NCI-H2081 (cell line): Measurements from ENCODE around the gene ATP2A1.
"Not testable (repeated sequence)": the region's sequence is repeated elsewhere in the genome, so short reads cannot be mapped to it uniquely, and the experiment has no call there.

ENCODE experiments used
- DNase-seq, 2 experiments: peaks; one replicate each; lab custom pipeline; 2025; lab: John Stamatoyannopoulos, UW

ATP2A1 gene

DNA sequence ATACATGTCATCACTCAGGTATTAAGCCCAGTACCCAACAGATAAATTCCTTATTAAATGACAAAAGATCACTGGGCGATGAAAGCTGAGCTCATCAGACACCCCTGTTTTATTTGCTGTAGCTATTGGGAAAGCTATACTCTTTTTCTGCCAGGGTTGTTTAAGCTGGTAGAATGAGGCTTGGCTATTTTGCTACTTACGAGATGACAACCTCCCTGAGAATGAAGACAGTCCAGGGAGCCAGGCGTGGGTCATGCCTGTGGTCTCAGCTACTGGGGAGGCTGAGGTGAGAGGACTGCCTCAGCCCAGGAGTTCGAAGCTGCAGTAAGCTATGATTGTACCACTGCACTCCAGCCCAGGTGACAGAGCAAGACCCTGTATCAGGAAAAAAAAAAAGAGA, 19.0 kb upstream of the ATP2A1 start:
- DNase-seq: no peak

DNA sequence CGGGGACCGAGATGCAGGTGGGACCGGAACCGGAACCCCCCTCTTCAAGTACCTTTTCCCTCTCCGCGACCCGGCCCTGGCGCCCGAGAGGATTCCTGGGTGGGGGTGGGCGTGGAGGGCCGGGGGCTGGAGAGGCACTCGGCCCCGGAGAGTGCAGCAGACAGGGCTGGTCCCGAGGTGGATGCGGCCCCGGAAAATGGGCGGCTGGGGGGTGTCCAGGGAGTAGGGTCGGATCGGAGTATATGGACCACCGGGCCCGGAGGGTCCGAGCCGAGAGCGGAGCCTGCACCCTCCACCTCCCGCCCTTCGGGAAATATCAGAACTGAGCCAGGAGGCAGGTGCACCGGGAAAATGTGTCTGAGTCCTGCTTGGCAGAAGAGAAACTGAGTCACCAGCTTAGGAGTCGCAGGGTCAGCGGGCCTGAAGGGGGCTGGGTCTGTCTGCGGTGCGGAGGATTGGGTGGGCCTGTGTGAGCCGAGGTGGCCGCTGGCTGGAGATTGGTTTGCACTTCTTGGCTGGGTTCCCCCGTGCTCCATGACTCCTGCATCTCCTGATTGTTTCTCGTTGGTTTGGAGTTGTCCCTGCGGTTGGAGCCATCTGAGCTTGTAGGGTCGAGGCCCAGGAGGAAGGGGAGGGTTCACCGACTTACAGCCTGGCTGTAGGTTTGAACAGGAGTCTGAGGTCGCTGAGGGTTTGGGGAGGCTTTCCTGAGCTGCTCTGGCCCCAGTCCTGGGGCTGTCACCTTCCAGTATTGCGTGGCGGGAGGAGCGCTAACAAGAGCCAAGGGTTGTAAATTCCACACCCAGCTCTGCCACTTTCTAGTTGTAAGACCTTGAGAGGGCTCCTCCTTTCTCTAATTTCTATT, 14.1 kb upstream of the ATP2A1 start:
- DNase-seq: no peak

DNA sequence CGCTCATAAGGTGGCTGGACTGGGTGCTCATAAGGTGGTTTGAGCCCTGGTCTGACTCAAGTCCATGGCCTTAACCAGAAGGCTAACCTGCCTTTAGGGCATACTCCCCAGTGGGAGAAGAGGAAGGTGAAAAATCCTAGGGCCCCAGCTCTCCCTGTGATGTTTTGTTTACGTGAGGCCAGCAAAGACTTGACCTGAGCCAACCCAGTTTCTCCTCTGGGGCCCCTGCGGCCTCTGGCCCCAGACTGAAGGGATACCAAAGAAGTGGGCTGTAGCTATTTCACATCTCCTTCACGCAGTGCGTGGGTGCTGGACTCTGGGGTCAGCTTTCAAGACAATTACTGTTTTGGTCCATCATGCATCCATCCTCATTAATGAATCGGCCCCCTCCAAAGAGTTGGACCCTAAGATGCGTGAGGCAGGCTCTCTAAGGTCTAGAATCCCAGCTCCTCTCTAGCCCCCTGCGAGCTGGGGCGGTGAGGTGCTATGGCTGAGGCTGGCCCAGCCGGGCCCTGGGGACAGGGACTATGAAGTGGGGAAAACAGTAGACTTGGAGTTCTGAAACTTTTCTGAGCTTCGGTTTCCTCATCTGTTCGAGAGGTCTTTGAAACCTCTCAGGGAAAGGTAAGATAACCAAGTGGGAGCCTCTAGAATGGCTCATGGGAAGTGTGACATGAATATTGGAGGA, 13.1 kb upstream of the ATP2A1 start:
- DNase-seq: no peak

DNA sequence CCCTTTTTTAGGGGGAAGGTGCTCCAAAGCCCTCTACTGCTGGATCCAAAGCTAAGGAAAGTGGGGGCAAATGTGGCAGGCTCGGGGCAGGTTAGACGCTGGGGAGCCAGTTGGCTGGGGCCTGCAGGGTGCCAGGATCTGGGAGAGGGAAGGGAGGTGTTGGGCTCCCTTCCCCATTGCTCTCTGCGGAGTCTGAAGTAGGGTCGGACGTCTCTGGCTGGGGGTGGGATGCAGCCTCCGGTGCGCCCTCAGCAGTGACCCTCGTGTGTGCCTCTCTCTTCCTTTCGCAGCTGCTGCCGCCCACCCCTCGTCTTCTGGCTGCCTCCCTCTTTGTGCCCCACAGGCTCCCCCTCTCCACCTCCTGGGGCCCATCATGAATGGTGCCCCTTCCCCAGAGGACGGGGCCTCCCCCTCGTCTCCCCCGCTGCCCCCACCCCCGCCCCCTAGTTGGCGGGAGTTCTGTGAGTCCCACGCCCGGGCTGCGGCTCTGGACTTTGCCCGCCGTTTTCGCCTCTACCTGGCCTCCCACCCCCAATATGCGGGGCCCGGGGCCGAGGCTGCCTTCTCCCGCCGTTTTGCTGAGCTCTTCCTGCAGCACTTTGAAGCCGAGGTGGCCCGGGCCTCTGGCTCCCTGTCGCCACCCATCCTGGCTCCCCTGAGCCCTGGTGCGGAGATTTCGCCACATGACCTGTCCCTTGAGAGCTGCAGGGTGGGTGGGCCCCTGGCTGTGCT, 12.4 kb upstream of the ATP2A1 start:
- DNase-seq: no peak

DNA sequence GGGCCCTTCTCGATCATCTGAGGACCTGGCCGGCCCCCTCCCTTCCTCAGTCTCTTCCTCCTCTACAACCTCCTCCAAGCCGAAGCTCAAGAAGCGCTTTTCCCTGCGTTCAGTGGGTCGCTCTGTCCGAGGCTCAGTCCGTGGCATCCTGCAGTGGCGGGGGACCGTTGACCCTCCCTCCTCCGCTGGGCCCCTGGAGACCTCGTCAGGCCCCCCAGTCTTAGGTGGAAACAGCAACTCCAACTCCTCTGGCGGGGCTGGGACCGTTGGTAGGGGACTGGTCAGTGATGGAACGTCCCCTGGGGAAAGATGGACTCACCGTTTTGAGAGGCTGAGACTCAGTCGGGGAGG, 11.9 kb upstream of the ATP2A1 start:
- no peak for DNase-seq

DNA sequence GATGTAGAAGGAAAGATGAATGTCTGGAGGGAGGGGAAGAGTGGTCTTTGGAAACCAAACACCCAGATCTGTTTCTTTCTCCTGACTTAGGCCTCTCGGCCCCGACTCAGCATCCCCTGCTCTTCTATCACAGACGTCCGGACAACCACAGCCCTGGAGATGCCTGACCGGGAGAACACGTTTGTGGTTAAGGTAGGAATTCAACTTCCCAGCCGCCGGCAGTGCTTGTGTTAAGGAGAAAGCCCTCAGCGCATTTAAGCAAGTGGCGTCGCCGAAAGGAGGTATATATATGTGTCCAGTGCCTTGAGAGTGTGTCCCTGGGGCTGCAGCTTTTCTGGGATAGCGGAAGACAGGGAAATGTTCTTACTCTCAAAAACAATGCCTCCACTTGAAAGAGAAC, 11.0 kb upstream of the ATP2A1 start:
- no peak for DNase-seq

DNA sequence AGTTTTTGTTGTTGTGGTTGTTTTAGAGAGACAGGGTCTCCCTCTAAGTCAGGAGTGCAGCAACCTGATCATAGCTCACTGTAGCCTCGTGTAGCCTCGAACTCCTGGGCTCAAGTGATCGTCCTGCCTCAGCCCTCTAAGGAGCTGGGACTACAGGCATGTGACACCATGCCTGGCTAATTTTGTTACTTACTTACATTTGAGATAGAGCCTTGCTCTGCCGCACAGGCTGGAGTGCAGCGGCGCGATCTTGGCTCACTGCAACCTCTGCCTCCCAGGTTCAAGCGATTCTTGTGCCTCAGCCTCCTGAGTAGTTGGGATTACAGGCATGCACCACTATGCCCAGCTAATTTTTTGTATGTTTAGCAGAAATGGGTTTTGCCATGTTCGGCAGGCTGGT, 10.6 kb upstream of the ATP2A1 start:
- DNase-seq: not testable (repeated sequence)

DNA sequence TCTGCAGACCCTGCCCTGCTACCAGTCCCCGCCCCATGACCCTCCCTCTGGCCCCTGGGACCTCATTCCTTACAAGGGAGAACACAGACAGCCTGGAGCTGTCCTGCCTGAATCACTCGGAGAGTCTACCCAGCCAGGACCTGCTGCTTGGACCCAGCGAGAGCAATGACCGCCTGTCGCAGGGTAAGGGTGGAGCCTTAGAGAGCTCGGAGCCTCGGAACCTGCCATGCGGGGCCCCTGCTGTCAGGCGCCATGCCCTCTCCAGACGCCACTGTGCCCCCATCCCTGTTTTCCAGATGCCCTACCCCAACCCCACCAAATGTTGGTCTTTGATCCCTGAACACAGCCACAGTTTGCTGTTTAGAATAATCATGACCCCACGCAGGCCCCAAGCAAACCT, 9.1 kb upstream of the ATP2A1 start:
- DNase-seq: no peak

DNA sequence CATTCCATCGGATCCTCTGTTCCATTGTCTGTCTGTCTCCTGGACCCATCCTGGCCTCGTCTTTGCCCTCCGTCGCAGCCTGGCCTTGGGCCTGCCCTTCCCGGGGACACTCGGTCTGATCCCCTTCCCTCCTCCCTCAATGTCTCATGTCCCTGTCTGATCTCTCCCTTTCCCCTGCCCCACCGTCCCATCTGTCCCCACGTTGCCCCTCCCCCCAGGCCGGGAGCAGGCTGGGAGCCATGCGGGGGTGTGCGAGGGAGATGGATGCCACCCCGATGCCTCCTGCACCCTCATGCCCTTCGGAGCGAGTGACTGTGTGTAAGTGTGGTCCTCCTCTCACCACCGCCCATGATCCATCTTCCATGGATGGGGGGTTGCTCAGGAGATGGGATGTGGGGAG, 5.3 kb upstream of the ATP2A1 start:
- DNase-seq: no peak

DNA sequence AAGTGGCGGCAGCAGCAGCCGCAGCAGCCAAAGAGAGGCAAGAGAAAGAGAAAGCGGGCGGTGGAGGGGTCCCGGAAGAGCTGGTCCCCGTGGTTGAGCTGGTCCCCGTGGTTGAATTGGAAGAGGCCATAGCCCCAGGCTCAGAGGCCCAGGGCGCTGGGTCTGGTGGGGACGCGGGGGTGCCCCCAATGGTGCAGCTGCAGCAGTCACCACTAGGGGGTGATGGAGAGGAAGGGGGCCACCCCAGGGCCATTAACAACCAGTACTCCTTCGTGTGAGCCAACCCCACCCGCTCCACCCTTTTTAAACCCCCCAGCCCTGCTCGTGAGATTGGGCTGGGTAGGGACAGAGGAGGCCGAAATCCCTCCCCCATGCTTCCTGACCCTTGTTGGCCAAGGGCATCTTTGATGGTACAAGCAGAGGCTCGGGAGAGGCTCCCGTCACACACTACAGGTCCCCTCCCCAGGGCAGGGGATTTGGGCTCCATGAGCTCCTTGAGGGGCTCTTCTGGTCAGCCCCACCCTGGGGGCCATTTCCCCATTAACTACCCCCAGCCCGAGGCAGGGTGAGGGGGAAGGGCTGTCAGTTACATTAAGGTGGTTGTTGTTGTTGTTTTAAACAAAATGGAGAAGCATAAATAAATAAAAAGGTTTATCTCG, 4.6 kb upstream of the ATP2A1 start:
- DNase-seq: no peak

DNA sequence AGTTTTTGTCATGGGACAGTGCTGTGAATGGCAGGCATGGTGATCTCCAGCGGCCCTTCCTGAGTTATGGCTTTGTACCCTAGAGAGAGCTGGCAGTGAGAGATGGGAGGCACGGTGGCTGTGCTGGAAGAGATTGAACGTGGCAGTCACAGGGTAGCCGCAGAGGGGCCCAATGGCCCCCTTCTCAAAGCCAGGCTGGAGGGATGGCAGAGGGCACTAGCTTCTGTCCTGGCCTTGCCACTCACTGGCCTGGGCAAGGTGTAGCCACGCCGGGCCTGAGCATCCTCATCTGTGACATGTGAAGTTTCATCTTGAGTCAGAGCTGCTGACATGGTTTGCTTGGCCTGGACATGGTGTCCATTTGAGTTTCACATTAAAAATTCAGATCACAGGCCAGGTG, 3.9 kb upstream of the ATP2A1 start:
- no peak for DNase-seq

DNA sequence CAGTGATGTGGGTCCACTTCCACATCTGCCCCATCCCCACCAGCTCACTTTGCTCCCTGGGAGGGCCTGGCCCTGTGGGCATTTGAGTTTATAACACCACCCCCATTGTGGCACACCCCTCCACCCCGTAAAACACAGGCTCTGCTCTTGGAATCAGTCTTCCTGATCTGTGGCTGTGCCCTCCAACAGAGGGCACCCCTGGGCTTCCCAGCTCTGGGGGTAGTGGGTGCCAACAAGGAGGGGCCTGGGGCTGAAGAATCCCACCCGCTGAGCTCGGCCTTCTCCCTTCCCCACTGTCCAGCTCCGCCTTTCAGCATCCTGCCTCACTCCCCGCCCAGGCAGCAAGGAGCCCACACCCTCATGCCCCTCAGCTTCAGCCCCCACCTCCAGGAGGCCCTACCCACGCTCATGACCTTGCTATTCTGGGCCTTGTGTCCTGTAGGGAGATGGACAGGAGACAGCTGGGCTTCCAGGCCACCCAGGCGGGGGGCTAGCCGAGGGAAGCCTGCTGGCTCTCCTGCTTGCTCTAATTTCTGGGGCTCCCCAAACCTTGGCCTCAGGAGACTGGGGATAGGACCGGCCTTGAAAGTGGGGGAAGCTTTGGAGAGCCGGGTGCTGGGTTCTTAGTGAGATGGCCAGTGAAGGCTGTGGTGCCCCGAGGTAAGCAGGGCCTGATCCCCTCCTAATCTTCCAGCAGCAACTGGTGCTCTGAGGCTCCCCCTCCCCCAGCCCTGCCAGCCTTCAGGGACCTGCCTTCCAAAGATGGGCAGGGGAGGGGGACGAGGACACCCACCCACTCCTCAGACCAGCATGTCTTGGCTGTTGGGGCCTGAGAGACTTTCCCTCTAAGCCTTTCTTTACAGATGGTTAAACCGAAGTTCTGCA, 2.9 kb upstream of the ATP2A1 start:
- no peak for DNase-seq

DNA sequence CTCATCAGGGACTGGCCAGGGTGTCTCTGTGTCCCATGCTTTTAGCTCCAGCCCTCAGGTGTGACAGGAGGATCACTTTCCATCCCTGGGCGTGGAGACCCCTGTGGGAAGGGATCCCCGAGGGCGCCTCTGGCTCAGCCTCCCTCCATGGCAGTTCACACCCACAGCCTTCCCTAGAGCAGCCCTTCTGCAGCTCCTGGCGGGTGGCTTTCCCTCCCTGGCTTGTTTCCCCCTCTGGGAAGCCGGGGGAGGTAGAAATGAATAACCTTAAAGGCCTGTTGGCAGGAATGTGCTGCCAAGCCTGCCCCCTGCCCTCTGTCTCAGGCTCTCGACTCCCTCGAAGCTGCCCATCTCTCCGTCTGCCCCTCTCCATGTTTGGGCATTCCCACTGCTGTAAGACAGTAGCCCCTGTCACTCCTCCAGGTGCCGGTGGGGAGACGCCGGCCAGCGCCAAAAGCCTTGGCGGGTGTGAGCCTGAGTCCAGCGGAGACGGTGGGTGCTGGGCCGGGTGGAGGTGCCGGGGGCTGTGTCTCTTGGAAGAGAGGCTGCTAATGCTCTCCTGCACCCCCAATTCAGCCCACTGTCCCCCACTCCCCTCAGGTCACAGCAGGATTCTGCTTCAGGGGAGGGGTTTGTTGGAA, 2.1 kb upstream of the ATP2A1 start:
- DNase-seq: no peak

DNA sequence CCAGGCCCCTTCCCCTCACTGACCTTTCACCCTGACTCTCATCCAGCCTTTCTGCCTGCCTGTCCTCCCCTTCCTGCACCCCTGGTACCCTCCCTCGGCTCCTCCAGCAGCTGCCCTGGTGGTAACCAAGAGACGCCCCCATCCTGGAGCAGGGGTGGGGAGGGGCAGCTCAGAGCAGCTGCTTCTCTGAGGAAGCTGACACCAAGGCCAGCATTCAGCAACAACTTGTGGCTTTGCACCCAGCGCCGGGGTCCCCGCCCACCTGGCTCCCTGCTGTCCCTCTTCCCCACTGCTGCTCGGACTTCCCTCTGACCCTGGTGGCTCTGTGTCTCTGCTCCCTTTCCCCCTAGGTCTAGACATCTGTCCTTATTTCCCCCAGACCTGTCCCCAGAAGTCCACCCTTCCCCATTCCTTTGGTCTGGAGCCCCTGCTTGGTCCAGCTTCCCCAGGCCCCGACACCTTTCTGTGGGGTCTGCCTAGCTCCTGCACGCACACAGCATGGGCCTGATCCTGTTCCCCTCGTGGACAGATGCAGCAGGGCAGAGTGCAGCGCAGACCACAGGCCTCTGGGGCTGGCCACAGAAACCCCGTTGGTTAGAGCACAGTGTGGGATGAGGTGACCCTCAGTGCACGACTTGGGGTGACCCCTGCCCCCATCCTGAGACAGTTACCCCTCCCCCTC, 1.2 kb upstream of the ATP2A1 start:
- DNase-seq: no peak

DNA sequence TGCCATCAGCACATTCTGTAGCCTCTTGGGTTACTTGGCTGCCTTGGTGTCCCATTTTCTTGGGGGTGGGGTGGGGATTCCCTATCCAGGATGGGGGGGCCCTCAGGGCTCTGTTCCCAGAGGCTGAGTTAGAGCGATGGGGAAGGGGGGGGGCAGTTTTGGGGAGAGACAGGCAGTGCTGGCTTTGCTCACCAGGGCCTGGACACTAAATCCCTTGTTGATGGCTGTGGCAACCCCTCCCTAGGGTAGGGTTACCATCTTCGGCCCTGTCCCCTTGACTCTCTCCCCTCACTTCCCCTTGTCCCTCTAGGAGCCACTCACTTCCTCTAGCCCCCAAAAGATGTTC, 660 bp upstream of the ATP2A1 start:
- no peak for DNase-seq

DNA sequence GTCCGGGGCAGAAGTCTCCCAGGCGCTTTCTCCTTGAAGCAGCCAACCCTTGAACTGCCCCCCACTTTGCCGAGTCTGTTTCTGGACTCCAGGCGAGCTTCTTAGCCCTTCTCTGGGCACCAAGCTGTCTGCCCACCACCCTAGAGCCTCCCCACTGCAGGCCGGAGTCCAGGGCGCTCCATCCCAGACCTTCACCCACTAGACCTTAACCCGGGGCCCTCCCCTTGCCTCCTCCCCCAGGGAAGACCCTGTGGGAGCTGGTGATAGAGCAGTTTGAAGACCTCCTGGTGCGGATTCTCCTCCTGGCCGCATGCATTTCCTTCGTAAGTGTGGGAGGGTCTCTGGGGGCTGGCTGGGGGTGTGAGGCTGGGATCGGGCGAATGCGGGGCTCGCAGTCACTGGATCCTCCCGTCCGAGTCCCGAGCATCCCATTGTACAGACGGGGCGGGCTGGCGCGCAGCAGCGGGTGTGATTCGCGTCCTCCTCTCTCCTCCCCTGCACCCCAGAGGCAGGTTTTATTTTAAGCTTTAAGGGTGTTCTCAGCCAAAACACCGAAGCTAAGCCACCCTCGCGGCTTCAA, 1.1 kb downstream of the ATP2A1 start:
- no peak for DNase-seq

DNA sequence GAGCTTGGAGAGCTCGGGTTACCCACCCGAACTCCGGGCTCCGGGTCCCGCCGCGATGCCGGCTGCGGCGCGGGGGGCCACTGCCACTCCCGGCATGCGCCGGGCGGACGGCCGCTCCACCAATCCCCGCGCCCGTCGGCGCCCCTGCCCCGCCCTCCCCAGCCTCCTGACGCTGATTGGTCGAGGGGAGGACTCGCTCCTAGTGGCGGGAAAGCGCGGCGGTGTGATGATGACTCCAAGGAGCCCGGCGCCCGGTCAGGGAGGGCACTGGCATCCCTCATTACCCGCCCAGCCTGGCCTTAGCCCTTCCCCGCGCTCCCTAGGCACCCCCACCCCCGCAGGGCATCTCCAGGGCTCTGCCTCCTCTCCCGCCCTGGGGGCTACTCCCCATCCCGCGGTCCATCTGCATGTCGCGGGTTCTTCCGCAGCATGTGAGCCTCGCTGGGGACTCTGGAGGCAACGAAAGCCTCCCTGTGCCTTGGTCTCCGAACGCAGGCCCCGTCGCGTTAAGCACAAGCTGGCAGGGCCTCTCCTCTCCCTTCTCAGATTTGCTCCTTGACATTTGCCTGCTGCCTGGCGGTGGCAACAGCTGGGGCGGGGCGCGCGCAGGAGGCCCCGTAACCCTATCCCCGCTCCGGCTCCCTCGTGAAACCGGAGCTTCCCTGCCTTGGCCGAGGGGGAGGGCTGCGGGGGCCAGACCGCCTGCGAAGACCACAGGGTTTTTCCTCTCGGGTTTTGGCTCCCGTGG, 1.7 kb downstream of the ATP2A1 start:
- peak; percentile 65 to 84 for DNase-seq

DNA sequence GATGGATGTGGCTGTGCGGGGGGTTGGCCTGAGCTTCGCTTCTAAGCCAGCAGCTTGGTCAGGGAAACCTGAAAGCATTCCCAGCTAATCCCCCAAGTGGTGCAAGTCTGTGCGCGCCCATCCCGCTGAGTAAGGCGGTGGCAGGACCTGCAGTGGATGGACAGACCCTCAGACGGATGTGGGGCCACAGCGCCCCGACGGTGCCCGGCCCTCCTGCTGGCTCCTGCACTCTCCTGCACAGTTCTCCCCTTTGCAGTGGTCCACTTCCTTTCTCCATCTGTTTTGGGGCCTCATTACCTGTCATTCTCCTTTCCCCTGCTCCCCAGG, 2.3 kb downstream of the ATP2A1 start:
- DNase-seq: no peak

DNA sequence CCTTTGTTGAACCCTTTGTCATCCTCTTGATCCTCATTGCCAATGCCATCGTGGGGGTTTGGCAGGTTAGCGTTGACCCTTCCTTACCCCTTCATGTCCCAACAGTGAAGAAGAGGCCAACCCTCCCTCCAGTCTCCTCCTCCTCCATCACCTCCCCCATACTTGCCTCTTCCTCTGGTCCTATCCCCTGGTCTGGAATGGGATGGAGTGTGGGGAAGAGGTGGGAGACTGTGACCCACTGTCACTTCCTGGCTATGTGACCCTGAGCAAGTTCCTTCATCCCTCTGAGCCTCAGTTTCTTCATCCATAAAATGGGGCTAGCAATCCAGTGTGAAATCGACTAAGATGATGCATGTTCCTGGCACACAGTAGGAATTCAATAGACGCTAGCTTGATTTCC, 2.7 kb downstream of the ATP2A1 start:
- no peak for DNase-seq

DNA sequence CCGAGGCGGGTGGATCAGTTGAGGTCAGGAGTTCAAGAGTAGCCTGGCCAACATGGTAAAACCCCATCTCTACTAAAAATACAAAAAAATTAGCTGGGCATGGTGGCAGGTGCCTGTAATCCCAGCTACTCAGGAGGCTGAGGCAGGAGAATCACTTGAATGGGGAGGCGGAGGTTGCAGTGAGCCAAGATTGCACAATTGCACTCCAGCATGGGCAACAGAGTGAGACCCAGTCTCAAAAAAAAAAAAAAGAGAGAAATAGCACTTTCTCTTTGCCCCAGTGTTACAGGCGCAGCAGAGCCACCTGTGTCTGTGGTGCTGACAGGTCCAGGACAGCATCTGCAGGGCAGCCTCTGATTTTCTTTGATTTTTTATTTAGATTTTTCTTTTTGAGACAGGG, 3.3 kb downstream of the ATP2A1 start:
- not testable (repeated sequence) for DNase-seq
